ENCODE measurements around the gene C4A. TPM values are rescaled to one million over a fixed set of nuclear protein-coding genes. Genes with fewer than 3 reads are reported as not detected.

Gene C4A
- total and polyA plus RNA-seq, 2 of the 4 experiments (the other 2 are of a cell fraction): 0.90 to 3.8 TPM

DNA sequence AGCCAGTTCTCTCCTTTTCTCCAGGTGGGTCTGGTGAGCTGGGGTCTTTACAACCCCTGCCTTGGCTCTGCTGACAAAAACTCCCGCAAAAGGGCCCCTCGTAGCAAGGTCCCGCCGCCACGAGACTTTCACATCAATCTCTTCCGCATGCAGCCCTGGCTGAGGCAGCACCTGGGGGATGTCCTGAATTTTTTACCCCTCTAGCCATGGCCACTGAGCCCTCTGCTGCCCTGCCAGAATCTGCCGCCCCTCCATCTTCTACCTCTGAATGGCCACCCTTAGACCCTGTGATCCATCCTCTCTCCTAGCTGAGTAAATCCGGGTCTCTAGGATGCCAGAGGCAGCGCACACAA, 36.7 kb upstream of the C4A start:
- H2AK9ac ChIP-seq (replicated peaks; ENCODE audit: low read depth, low read length, poor library complexity): peak overlapping the region; percentile 90
- 0 out of 2 replicates have a peak overlapping the region, but pooled peaks have one; percentile 14 for H2AK5ac ChIP-seq (ENCODE audit: low read depth, low read length)
- H2BK20ac ChIP-seq (ENCODE audit: low read depth, low read length): no peak overlapping the region
- peak overlapping the region; percentile 50 for H4K5ac ChIP-seq (ENCODE audit: low read depth, low read length)
- dilution Hi-C loops (cut with HindIII; ENCODE audit: low sequenced_read_pairs, unreplicated experiment): no loop called here
- ATAC-seq (ENCODE audit: low read depth) (no peak), DNase-seq (no peak)
- H2BK120ac ChIP-seq (ENCODE audit: low read depth, low read length): peak overlapping the region; percentile 63
- H3K9ac ChIP-seq (ENCODE audit: low read depth, low read length): no peak overlapping the region
- intact Hi-C loops (cut with micrococcal nuclease): no loop called here
- H3K27me3 ChIP-seq (ENCODE audit: control insufficient read depth, insufficient read depth, low read length): no peaks in the 10 kb centered on the region
- H3K4me2 ChIP-seq (ENCODE audit: low read depth, low read length): peak overlapping the region; percentile 65; the same call in 1 of the 2 replicates
- H3K23ac ChIP-seq (ENCODE audit: low read depth, low read length): no peak overlapping the region
- no TSS peak for BruUV-seq (replicated peaks)
- 50% methylated on average over 1 of the region's 9 CpGs; no CpG with 5 or more reads in 1 of the 2 experiments for WGBS, 2 experiments (ENCODE audit: extremely low coverage in 2 of 2, insufficient read length in 1 of 2)
- no peak for TF ChIP-seq SMC3 (IDR thresholded peaks at IDR 0.05; ENCODE audit: low read depth, low read length)
- no peak for TF ChIP-seq RAD21 (IDR thresholded peaks at IDR 0.05; ENCODE audit: low read length)
- no peak for TF ChIP-seq MAFK (IDR thresholded peaks at IDR 0.05; ENCODE audit: low read depth, low read length)
- no peak for TF ChIP-seq MAZ (IDR thresholded peaks at IDR 0.05; ENCODE audit: borderline replicate concordance, low read depth, low read length)
- no peak for TF ChIP-seq POLR2A (IDR thresholded peaks at IDR 0.05; ENCODE audit: low read depth, low read length)
- no peak for TF ChIP-seq CTCF (conservative IDR thresholded peaks at IDR 0.05; ENCODE audit: low read depth, low read length)
- no peak for TF ChIP-seq FOS (IDR thresholded peaks at IDR 0.05; ENCODE audit: low read depth, low read length)
- no peak for TF ChIP-seq USF2 (IDR thresholded peaks at IDR 0.05; ENCODE audit: low read depth, low read length)
- no peak for TF ChIP-seq RCOR1 (IDR thresholded peaks at IDR 0.05; ENCODE audit: insufficient replicate concordance, low read length)
- peaks cover 25% of the 10 kb centered on the region for H3K4me1 ChIP-seq (ENCODE audit: control insufficient read depth, insufficient read depth, low read length)
- H3K14ac ChIP-seq (replicated peaks; ENCODE audit: low read depth, low read length): peak overlapping the region; percentile 57
- ChIA-PET POLR2A (ENCODE audit: unreplicated experiment) (interaction anchor here (0.9 kb wide), 1 partner anchor 46 kb away, joined by 3 read pairs; no protein-coding TSS in a partner anchor), CTCF (interaction anchor here (1.0 kb wide), 1 partner anchor 82 kb away, joined by 3 read pairs; the partner anchor contains the start of gene NEU1)
- no peaks in the 10 kb centered on the region for H3K9me3 ChIP-seq (ENCODE audit: control insufficient read depth, insufficient read depth, low read length)
- H3K79me1 ChIP-seq (ENCODE audit: low read depth in 1 of 2, low read length in 2 of 2): no peaks in the 10 kb centered on the region
- H4K20me1 ChIP-seq (ENCODE audit: insufficient read depth, low read length): no peaks in the 10 kb centered on the region
- H2BK15ac ChIP-seq (ENCODE audit: low read depth, low read length): no peak overlapping the region
- peak overlapping the region; percentile 16; the same call in 1 of the 2 replicates for H3K18ac ChIP-seq (ENCODE audit: low read depth, low read length)
- peak overlapping the region; percentile 89 for H3K4ac ChIP-seq (ENCODE audit: low read depth, low read length)
- peaks cover 9% of the 10 kb centered on the region for H3K9me1 ChIP-seq (ENCODE audit: insufficient read depth, low read length)
- peak overlapping the region; percentile 56; the same call in 1 of the 2 replicates for H3K27ac ChIP-seq (ENCODE audit: insufficient read depth, low read length)
- H3K36me3 ChIP-seq (ENCODE audit: control insufficient read depth, insufficient read depth, low read length): no peaks in the 10 kb centered on the region
- peak overlapping the region; percentile 31 for H4K91ac ChIP-seq (ENCODE audit: insufficient read depth, low read depth, low read length)
- H4K8ac ChIP-seq (ENCODE audit: low read depth in 2 of 2, low read length in 2 of 2): peak overlapping the region; percentile 67 to 81; a peak in 3 of 4 replicates
- H2AFZ ChIP-seq (replicated peaks; ENCODE audit: low read length, poor library complexity): peak overlapping the region; percentile 94
- in situ Hi-C loops (cut with MboI; ENCODE audit: low sequenced_read_pairs): loop anchor here (5.0 to 10.0 kb wide), 2 partner anchors 33 to 260 kb away; partner anchors contain the start of gene LY6G5C
- no peak overlapping the region for H3K56ac ChIP-seq (ENCODE audit: extremely low read depth, insufficient read depth, low read length)
- no peak overlapping the region for H3K4me3 ChIP-seq (ENCODE audit: insufficient read depth, low read depth, low read length)
- peak overlapping the region; percentile 33 for H2BK5ac ChIP-seq (ENCODE audit: low read depth, low read length, poor library complexity, severe bottlenecking)
